GM12878 (cell line): ENCODE measurements around the gene GSS. TPM values are rescaled to one million over a fixed set of nuclear protein-coding genes. Genes with fewer than 3 reads are reported as not detected.

ENCODE experiments used
- ATAC-seq: fragments of 200-7000 bp; cut with Tn5 transposase; 3 replicates; pipeline ENCODE4 v1.9.1; 2020; ENCODE audit warnings: mild to moderate bottlenecking, moderate library complexity
- BruUV-seq: library from RNA; stranded (reverse); fragments of 400-500 nt; replicated peaks from 2 replicates; lab custom pipeline; 2021; lab: Mats Ljungman, UMichigan
- CTCF ChIA-PET: fragments of 300-600 bp; sonication (Branson Sonifier 250); formaldehyde crosslinking; extraction: SDS; loops from one replicate; lab custom pipeline; 2021; ENCODE audit warnings: inconsistent platforms; lab: Yijun Ruan, JAX
- POLR2A ChIA-PET: fragments of 350-600 bp; formaldehyde crosslinking; extraction: SDS; loops from one replicate; lab custom pipeline; 2021; ENCODE audit warnings: inconsistent platforms; lab: Charles Lee
- RAD21 ChIA-PET: fragments of 300-600 bp; sonication (Branson Sonifier 250); formaldehyde crosslinking; loops from one replicate; lab custom pipeline; 2023; ENCODE audit warnings: antibody characterized with exemption; ENCODE audit not compliant: unreplicated experiment; lab: Charles Lee
- SMC1A ChIA-PET: fragments of 300-600 bp; sonication (Branson Sonifier 250); formaldehyde crosslinking; loops from one replicate; lab custom pipeline; 2023; ENCODE audit not compliant: unreplicated experiment, uncharacterized antibody; lab: Charles Lee
- DNase-seq: peaks from one replicate; pipeline ENCODE4 v3.0.0-alpha.2; 2011; ENCODE audit warnings: low read depth, low spot score
- FAIRE-seq: peaks from 3 replicates; lab custom pipeline; 2011; peaks lifted over from hg19 to GRCh38; lab: Jason Lieb, UNC
- H2AFZ ChIP-seq: 2 replicates; pipeline ENCODE4 v1.6.0; 2011; ENCODE audit warnings: low read depth, low read length, control low read depth; ENCODE audit not compliant: control insufficient read depth
- H3K27ac ChIP-seq: 2 replicates; pipeline ENCODE4 v1.5.1; 2011; ENCODE audit warnings: control low read depth; ENCODE audit not compliant: control insufficient read depth, insufficient read depth
- H3K27me3 ChIP-seq, 2 experiments: replicated peaks in 1 of 2; 2 replicates each; pipeline versions ENCODE4 v1.6.0 to v1.6.1; 2011; ENCODE audit warnings: low read length in 1 of 2; ENCODE audit not compliant: control insufficient read depth in 2 of 2, insufficient read depth in 2 of 2
- H3K36me3 ChIP-seq, 2 experiments: 2 replicates each; pipeline ENCODE4 v1.5.1; 2011; ENCODE audit warnings: low read length in 1 of 2; ENCODE audit not compliant: control insufficient read depth in 2 of 2, insufficient read depth in 2 of 2
- H3K4me1 ChIP-seq: 2 replicates; pipeline ENCODE4 v1.6.1; 2011; ENCODE audit warnings: mild to moderate bottlenecking, low read length, moderate library complexity, mixed read lengths; ENCODE audit not compliant: control insufficient read depth, insufficient read depth
- H3K4me2 ChIP-seq: 2 replicates; pipeline ENCODE4 v1.6.0; 2011; ENCODE audit warnings: control low read depth; ENCODE audit not compliant: control insufficient read depth, insufficient read depth
- H3K4me3 ChIP-seq: fragments of 200-600 bp; sonication (generic); 2 replicates; pipeline ENCODE4 v1.5.1; 2016
- H3K79me2 ChIP-seq: 2 replicates; pipeline ENCODE4 v1.6.0; 2011; ENCODE audit warnings: low read length; ENCODE audit not compliant: control insufficient read depth, insufficient read depth
- H3K9ac ChIP-seq: 2 replicates; pipeline ENCODE4 v1.8.0; 2011; ENCODE audit warnings: low read length, control low read depth, mixed read lengths; ENCODE audit not compliant: control insufficient read depth, insufficient read depth
- H3K9me3 ChIP-seq: replicated peaks from 3 replicates; pipeline ENCODE4 v1.5.1; 2011; ENCODE audit warnings: mild to moderate bottlenecking, low read length; ENCODE audit not compliant: control insufficient read depth, insufficient read depth
- H4K20me1 ChIP-seq: 2 replicates; pipeline ENCODE4 v1.6.0; 2011; ENCODE audit not compliant: control insufficient read depth, insufficient read depth
- ASH2L ChIP-seq: fragments of 300-600, 200-600 bp; sonication (generic); IDR thresholded peaks from 2 replicates; pipeline ENCODE4 v1.6.1; 2017; ENCODE audit warnings: low read depth, mild to moderate bottlenecking, borderline replicate concordance
- KAT2A ChIP-seq: conservative IDR thresholded peaks from 2 replicates; pipeline ENCODE4 v1.6.1; 2011; ENCODE audit warnings: low read depth, low read length; ENCODE audit not compliant: control insufficient read depth
- POLR2A ChIP-seq: IDR thresholded peaks from 2 replicates; pipeline ENCODE4 v1.6.1; 2011; ENCODE audit warnings: low read depth, mild to moderate bottlenecking, low read length
- RELA ChIP-seq: fragments of 450-650 bp; IDR thresholded peaks from 2 replicates; pipeline ENCODE4 v1.8.0; 2014; ENCODE audit warnings: borderline replicate concordance; ENCODE audit not compliant: partially characterized antibody
- RUNX3 ChIP-seq: IDR thresholded peaks from 2 replicates; pipeline ENCODE4 v1.6.1; 2012; ENCODE audit warnings: low read length, inconsistent platforms
- SRF ChIP-seq, 2 experiments: IDR thresholded peaks; 2 replicates each; pipeline ENCODE4 v1.6.1; 2011; ENCODE audit warnings: low read depth in 2 of 2, low read length in 2 of 2, mild to moderate bottlenecking in 1 of 2, moderate library complexity in 1 of 2
- TBL1XR1 ChIP-seq: IDR thresholded peaks from 2 replicates; pipeline ENCODE4 v1.6.1; 2012; ENCODE audit warnings: low read depth, low read length, improper control_type of control experiment
- WGBS: methylation state at CpG from one replicate; pipeline ENCODE4 v1.1.6; 2016; ENCODE audit warnings: low lambda C conversion rate; ENCODE audit not compliant: insufficient replicate concordance, insufficient coverage; ENCODE audit errors: missing lambda C conversion rate; 5-methylcytosine and 5-hydroxymethylcytosine counted together
- in situ Hi-C: fragments of 300-500 bp; cut with MboI; formaldehyde crosslinking; loops from 9 replicates; pipeline ENCODE4 v1.14.3; 2018; ENCODE audit warnings: mixed read lengths
- intact Hi-C: fragments of 100-400 bp; cut with micrococcal nuclease; formaldehyde crosslinking; loops from one replicate; pipeline ENCODE4 v1.14.2; 2022; ENCODE audit not compliant: unreplicated experiment
- polyA plus RNA-seq, 11 experiments: library from polyadenylated mRNA; depleted of rRNA in 4 of 11; unstranded in 6 of 11; stranded (reverse) in 5 of 11; fragments of >200 nt; fragmentation: Nextera tagmentation in 4 of 11; fragmentation: Illumina TruSeq in 1 of 11; extraction: Ambion mirVana in 4 of 11; extraction: Trizol in 1 of 11; gene quantifications; 1 replicate in 1 of 11; 2 replicates in 10 of 11; pipeline versions ENCODE4 v1.2.1 to v1.2.3, GENCODE V29; 2011 to 2016; ENCODE audit warnings: inconsistent platforms in 2 of 11, missing spikeins in 2 of 11, low read depth in 1 of 11
- total RNA-seq, 4 experiments: library from RNA; depleted of rRNA in 3 of 4; stranded (reverse); fragments of >200 nt in 3 of 4; fragmentation: Illumina TruSeq in 1 of 4; extraction: Trizol in 1 of 4; gene quantifications; 2 replicates each; pipeline versions ENCODE4 v1.2.1 to v1.2.3, GENCODE V29; 2013 to 2021
- TF ChIP-seq, protein P1 (sequence below): fragments of 450-650 bp; IDR thresholded peaks from 2 replicates; pipeline ENCODE4 v1.6.1; 2018; ENCODE audit warnings: mild to moderate bottlenecking, low read depth, moderate library complexity; ENCODE audit not compliant: partially characterized antibody

The GSS gene
- total and polyA plus RNA-seq, 10 of the 15 experiments (the other 5 are each of a cell fraction or from before 2014, with no cell fraction given) = 12.7 to 120 (median 67.4) TPM

DNA sequence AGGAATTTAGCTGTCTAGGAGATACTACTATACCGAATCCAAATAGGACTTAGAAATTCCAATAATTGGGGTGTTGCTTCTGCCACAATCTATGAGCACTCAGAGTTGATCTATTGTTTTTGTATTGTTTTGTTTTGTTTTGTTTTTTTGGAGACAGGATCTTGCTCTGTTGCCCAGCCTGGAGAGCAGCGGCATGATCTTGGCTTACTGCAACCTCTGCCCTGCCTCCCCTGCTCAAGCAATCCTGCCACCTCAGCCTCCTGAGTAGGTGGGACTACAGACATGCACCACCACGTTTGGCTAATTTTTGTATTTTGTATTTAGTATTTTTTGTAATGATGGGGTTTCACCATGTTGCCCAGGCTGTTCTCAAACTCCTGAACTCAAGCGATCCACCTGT is 71.8 kb downstream of the GSS start:
- ChIA-PET CTCF (interaction anchor here (1.2 kb wide), 1 partner anchor 12 kb away, joined by 3 read pairs; no protein-coding TSS in a partner anchor), RAD21 (no interaction called here), POLR2A (no interaction called here), SMC1A (interaction anchor here (1.5 kb wide), 1 partner anchor 10 kb away, joined by 3 read pairs; no protein-coding TSS in a partner anchor)
- Histone ChIP-seq H3K27me3 (no peaks in the 10 kb centered on the region), H3K9me3 (no peaks in the 10 kb centered on the region), H4K20me1 (no peaks in the 10 kb centered on the region), H3K27ac (no peak overlapping the region), H3K4me2 (no peak overlapping the region), H3K79me2 (no peaks in the 10 kb centered on the region), H2AFZ (no peak overlapping the region), H3K4me1 (peaks cover 17% of the 10 kb centered on the region; the same call in 1 of the 2 replicates), H3K9ac (no peak overlapping the region), H3K36me3 (no peaks in the 10 kb centered on the region), H3K4me3 (no peak overlapping the region)
- no TSS peak for BruUV-seq
- DNase-seq (no peak), ATAC-seq (no peak), FAIRE-seq (no peak)
- in situ Hi-C loops = no loop called here
- TF ChIP-seq POLR2A (no peak), TBL1XR1 (no peak), ASH2L (no peak), RELA (no peak), KAT2A (no peak), SRF (IDR thresholded peaks at IDR 0.05; ENCODE audit: low read depth in 2 of 2, low read length in 2 of 2) (no peak), RUNX3 (no peak)
- TF ChIP-seq, protein P1, sequence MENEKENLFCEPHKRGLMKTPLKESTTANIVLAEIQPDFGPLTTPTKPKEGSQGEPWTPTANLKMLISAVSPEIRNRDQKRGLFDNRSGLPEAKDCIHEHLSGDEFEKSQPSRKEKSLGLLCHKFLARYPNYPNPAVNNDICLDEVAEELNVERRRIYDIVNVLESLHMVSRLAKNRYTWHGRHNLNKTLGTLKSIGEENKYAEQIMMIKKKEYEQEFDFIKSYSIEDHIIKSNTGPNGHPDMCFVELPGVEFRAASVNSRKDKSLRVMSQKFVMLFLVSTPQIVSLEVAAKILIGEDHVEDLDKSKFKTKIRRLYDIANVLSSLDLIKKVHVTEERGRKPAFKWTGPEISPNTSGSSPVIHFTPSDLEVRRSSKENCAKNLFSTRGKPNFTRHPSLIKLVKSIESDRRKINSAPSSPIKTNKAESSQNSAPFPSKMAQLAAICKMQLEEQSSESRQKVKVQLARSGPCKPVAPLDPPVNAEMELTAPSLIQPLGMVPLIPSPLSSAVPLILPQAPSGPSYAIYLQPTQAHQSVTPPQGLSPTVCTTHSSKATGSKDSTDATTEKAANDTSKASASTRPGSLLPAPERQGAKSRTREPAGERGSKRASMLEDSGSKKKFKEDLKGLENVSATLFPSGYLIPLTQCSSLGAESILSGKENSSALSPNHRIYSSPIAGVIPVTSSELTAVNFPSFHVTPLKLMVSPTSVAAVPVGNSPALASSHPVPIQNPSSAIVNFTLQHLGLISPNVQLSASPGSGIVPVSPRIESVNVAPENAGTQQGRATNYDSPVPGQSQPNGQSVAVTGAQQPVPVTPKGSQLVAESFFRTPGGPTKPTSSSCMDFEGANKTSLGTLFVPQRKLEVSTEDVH = no peak
- intact Hi-C loops = no loop called here
- WGBS = 49% methylated on average over 4 of the region's 4 CpGs
